Activated T-helper 1 cell treated with Interleukin-2 at 50 U/mL for 16 hours (primary cell): ENCODE results near the gene ZNF638.

Experiments
- DNase-seq: peaks from one replicate; pipeline ENCODE4 v3.0.0-alpha.2; 2020; ENCODE audit warnings: low read depth

Gene ZNF638

DNA sequence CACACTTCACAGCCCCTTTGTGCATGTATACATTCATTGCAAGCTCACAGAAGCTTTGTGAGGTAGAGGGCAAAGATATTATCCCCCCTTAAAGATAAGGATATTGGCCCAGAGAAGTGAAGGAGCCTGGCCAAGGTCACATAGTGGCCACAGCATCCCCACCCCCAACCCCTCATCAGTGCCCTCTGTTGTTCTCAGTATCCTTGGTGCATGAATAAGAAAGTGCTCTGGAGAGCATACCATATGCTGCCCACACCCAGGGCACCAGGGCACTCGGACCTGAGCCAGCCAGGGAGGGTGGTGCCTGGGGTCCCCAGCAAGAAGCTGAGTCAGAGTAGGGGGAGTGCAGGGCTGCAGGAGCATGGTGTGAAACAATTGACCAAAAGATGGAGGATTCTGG, 125.0 kb downstream of the ZNF638 start:
- no peak for DNase-seq

DNA sequence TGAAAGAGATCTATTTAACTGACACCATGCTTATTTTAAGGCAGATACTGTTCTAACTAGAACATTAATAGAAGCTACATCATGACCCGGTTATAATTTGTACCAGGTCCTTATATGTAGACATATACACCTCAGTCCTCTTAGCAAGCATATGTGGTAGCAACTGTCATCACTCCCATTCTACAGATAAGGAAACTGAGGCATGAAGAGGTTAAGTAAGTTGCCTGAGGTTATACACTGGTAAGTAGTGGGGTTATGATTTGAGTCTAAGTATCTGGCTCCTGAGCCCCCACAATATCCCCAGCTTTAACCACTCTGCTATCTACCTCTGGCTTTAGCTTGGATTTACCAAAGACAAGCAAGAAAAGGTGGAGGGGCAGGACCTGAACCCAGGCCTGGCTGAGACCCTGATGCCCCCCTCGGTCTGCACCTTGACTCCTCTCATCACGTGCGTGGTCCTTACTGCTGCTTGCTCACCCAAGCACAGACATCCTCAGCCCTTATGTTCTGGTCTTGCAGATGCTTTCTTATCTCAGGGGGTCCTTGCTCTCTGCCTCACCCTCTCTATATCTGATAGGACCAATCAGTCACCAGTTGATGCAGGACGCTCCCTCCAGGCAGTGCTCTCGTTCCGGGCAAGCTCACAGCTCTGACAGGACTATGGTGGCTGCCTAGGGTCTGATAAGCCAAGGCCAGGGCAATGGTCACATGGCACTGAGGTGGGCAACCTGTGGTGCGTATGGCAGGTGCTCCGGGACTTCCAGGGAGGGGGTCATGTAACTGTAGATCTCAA, 125.7 kb downstream of the ZNF638 start:
- DNase-seq = no peak

DNA sequence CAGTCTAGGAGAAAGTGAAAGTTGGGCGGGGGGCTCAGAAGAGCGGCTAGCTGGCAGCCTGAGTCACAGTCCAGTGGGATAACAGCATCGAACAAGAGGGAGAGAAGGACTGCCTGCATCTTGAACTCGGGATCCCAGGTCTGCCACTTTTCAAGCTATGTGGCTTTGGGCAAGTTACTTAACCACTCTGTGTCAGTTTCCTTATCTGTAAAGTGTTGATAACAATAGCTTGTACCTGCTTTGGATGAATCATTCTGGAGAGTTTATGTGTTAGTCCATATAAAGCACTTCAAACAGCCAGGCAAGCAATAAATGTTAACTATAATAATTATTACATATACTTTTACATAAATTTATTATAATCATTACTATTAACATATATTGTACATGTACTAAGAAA, 126.3 kb downstream of the ZNF638 start:
- DNase-seq = no peak

DNA sequence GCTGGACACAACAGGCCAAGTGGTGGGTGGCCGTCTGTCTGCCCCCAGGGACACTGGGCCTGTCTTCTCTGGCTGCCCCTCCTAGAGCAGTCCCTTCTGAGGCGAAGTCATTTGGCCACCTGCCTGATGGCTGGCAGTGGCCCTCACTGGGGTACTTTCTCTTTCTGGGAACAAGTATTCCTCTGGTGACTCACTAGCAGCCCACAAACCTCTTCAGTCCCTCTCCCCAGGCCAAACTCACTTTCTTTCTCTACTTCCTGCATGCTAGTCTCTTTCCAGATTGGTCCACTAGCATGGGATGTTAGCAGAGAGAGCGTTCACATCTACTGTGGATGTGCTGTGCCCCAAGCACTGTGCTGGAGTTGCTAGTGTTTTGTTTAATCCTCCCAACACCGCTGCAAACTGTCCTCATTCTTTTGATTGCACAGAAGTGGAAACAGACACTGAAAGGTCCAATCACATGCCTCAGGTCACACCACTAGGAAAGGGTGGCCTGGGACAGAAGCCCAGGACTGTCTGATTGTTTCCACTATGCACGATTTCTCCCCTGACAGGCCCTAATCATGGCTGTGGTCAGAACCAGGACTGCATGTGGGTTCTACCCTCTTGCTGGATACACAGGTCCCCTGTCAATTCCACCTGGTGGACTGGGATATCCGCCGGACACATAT, 127.0 kb downstream of the ZNF638 start:
- DNase-seq = no peak

GRCh38 chr2:71459084-71459431, 127.5 kb downstream of the ZNF638 start:
- no peak for DNase-seq

DNA sequence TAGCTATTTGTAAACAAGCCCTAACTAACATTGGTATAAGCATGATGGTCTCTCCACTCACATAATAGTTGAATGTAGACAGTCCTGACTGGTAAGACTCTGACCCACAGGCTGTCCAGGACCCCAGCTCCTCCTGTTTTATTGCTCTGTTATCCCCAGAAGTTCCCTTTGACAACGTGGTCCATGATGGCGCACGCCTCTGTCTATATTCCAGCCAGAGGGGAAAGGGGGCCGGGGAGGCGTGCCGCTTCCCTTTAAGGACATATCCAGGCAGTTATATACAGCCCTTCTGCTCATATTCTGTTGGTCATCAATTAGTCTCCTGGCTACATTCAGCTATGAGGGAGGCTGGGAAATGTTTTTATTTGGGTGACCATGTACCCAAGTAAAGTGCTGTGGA, 128.5 kb downstream of the ZNF638 start:
- DNase-seq = no peak

DNA sequence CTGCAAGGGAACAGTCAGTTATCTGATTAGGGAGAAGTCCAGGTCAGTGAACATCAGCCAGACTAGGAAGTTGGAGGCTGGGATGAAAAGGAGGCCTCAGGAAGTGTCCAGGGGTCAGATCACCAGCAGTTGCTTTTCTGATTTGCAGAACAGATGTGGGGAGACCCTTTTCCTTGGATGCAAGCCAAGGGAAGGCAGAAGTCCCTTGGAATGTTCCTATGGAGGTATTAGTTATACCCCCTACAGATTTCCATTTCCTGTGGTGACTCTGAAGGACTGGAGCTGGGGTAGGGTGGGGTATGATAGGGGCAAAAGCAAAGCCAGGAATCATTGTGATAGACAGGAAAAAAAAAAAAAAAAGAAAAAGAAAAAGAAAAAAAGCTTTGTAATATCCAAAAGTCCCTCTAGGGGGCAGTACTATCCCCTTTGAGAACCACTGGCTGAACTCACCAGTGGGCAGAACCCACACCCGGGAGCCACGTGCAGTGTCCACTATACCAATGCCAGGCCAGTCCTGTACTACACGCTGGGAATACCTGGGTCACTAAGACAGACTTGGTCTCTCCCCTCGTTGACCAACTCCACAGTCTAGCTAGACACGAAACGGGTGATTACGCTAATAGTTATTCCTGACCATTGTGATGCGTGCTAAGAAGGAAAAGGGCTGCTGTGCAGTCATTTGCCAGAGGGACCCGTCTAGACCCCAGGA, 129.2 kb downstream of the ZNF638 start:
- no peak for DNase-seq

DNA sequence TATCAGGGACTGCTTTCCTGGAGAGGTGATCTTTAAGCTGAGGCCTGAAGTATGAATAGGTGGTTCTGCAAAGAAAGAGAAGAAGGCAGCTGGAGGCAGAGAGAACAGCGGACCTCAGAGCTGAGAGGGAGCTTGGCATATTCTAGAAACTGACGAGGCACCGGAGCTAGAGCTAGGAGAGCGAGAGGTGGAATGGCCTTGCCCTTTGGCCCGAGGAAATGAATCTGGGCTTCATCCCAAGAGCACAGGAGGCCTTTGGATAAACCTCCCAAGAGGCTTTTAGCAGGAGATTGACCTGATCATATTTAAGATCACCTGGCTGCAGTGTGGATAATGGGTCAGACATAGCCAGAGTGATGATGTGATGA, 129.7 kb downstream of the ZNF638 start:
- DNase-seq = no peak

DNA sequence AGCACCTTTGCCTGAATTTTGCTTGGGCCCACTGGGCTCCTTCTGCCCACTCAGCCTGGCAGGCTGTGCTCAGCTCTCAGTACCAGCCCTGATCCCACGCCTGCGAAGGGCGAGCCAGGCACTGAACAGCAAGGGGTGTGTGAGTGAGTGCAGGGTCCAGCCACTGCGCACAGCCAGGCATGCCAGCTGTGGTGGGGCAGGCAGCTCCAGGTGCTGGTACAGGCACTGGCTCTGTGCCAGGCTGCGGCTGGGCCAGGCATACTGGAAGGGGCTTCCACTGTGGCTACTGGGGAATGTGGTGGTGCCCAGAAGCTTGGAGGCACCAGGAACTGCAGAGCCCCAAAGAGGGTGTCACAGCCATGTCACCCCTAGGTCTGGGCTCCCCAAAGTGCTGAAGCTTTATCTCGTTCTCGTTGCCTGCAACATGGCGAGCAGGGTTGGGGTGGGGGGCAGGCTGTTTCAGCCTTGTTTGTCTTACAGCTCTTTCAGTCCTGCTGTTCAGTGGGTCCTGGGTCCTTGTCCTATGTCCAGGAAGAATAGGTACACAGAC, 130.5 kb downstream of the ZNF638 start:
- no peak for DNase-seq

DNA sequence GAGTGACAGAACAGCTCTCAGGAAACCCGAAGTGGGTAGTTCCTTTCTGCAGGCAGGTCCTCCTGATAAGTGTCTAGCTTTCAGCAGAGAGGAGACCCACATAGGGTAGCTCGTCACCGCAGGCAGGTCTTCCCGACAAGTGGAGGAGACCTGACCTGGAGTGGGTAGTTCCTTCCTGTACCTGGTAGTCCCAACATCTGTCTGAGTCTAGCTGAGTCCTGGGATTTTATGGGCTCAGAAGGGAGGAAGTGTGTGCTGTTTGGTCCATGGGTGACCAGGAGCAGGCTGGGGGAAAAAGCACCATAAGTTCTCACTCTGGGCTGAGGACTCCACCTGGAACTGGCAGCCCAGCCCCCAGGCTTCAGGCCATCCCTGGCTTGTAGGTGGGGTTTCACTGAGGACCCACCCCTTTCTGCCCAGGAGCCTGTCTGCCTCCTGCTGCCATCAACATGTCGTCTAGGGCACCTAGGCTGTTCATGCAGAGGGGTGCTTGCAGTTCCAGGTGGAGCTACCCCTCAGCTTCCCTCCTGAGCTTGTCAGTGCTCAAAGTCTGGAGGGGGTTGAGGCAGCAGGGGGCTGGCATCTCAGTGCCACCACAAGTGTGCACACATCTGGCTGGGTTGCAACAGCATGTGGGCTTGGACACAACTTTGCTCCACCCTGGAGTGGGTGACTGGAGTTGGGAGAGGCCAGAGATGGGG, 131.2 kb downstream of the ZNF638 start:
- DNase-seq = no peak

GRCh38 chr2:71463342-71463654, 131.7 kb downstream of the ZNF638 start:
- DNase-seq = no peak

DNA sequence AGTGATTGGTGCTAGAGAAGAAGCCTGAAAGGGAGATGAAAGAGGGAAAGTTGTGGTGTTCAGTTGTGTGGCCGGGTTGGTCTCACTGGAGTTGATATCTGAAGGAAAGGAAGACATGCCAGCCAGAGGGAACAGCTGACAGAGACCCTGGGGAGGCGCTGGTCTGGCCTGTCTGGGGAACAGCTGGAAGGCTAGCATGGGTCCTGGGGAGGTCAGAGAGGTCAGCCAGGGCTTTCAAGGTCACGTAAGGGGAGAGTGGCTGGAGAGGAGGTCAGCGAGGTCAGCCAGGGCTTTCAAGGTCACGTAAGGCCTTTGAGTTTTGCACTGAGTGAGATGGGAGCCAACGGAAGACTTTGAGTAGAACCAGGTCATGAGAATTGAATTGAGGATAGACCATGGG, 132.8 kb downstream of the ZNF638 start:
- DNase-seq = no peak

DNA sequence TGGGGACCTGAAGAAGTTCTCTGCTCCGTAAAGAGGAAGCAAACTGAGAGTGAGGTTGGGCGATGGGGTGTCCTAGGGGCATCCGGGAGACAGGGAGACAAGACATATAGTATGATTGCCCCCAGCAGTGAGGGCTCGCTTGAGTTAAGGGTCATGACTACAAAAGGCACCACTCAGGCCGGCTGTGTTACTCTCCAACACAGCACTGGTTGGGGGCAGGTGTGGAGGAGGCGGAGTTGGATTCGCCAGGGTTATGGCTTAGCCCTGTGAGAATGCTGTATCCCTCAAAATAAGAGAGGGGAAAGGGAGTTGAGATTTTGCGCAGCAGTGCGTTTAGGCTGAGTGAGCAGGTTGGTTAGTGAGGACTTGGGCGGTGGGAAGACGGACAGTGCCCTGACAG, 133.8 kb downstream of the ZNF638 start:
- no peak for DNase-seq

DNA sequence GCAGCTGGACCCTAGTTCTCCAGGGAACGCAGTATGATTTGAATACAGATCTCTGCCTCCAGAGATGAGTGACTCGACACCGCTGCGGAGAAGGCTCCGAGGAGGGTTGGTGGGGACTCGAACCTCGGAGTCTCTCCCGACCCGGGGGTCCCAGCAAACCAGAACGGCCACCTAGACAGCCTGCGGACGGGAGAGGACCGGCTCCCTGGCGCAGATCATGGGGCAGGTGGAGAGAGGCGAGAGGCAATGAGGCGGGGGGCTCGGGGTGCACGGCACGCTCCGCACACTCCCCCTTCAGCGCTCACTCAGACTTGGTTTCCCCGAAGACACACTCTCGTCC, 134.3 kb downstream of the ZNF638 start:
- no peak for DNase-seq

DNA sequence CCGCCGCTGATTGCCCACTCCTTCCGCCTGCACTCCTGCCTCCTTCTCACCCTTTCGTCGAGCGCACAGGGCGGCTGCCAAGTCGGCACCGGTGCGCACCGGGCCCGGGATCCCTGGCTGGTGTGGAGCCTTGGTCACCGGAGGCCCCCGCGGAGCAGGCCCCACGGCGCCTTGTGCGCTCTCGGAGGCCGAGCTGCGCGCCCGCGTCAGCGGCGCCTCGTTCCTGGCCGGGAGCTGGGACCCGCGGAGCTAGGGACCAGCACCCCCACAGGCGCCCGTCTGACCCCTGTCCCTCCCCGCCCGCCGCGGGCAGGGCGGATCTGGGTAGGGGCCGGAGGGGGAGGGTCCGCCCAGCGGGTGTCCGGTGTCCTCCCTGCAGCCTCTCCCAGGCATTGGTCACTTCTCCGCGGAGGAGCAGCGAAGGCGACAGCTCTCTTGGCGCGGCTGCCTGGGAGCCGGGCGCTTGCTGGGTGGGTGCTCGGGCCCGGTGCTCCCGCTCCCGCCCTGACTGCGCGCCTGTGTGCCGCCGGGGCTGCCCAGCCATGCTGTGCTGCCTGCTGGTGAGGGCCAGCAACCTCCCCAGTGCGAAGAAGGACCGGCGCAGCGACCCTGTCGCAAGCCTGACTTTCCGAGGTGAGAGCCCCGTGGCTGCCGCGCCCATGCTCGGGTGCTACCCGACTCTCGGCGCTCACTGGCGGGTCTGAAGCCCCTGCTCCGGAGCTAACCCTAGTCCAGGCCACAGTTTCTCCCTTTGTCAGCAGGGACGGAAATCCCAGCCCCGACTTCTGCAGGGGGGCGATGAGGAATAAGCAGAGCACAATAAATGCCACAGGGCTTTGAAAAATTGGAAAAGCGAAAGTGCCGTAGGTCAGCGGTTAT, 135.0 kb downstream of the ZNF638 start:
- DNase-seq = no peak

DNA sequence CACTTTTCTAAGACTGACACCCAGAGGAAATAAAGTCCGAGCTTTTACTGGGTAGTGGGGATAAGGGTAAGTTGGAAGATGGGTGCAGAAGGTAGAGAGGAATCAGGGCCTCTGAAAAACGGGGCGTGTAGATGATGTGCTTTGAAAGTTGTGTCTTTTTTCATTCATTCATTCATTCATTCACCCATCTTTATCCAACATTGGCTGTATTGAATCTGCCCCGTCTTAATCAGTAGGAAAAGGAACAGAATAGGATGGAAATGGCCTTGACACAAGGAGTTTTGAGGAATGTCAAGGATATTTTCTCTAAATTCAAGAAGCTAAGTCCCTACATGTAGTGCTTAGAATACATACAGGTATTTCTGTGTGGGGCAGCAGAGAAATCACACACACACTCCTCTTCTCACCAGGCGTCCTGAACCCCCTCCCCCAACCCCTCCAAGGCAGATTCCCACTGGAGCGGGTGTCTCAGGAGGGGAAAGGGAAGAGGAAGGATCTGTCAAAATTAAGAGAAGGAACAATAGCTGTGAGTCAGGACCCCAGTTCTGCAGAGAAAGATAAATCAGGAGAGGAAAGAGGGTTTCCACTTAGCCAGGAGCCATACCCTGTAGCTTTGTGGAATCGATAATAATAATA, 135.7 kb downstream of the ZNF638 start:
- no peak for DNase-seq

DNA sequence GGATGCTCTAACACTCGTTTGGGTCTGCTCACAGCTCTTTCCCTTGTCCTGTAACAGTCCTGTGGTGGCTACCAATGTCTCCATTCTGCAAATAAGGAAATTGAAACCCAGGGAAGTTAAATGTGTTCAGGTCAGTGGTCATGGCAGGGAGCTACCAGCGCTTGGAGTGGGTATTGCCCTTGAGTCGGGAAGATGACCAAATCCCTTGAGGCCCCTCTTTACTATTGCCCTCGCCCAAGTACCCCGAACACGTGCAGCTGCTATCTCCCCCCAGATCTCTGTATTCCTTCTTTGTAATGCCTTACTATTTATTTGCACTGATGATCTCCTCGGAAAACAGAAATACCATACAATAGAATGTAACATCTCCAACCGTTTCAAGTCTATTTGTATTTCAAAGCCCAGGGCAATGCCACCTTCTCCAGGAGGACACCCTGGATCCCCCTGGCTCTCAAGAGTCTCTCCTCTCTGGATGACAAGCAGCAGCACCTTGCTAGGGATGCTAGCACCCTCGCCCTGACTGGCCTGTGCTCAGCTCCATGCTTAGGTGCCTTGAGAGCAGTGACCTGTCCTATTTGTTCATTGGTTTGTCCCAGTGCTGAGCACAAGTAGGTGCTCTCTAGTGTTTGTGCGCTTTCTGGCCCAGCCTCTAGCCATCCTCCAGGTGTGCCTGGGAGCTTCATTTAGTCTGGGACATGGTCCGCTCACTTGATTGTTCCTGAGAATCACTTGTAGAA, 136.9 kb downstream of the ZNF638 start:
- DNase-seq = no peak

DNA sequence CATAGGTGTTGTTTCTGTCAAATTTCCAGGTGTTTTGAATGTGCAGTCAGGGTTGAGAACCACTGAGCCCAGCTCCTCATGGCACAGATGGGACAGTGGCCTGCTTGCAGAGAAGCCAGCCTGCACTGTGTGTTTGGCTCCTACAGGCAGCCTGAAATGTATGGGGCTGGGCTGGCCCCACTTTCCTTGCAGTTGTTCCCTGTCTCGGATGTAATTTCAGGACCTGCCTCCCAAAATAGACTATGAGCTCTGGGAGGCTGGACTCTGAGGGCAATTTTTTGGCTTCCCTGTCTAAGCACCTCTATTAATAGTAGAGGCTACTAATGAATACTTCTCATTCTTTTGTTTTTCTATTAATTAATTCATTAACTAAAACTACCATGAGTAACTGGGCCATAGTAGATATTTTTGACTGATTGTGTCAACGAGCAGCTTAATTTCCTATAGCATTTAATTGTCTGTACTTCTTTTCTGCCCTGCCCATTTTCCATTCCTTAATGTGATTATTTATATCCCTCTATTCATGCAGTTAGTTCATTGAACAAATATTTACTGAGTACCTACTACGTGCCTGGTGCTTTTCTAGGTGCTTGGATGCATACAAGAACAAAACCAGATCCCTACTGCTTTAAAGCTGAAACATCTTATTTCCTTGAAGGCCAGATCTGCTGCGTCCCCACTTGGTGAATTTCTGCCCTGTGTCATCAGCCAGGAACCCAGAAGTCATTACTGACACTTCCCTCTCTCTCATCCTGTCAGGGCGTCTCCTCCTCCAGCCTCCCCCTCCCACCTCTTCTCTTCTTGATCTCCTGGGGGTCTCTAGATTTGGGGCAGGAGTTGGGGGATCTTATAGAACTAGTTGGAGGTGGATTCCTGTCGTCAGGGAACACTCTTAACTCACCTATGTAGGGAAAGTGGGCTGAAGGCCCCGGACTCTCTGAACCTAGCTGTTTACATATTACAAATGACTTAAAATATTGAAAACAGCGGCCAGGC, 138.1 kb downstream of the ZNF638 start:
- no peak for DNase-seq

DNA sequence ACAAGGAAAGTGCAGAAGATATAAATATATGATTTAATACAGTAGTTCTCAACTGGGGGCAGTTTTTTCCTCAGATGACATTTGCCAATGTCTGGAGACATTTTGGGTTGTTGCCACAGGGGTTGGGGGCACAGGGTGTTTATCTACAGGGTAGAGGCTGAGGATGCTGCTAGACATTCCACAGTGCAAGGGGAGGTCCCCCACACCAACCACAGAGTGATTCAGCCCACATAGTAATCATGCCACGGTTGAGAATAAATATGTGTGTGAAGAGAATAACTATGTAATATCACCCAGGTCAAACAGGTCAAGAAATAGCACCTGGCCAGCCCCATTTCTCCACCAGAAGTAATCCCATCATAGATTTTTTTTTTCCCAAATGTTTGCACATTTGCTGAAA, 139.7 kb downstream of the ZNF638 start:
- DNase-seq = no peak
